ENCODE measurements around the gene COPG2. TPM values are rescaled to one million over a fixed set of nuclear protein-coding genes. Genes with fewer than 3 reads are reported as not detected.
"Not testable (repeated sequence)": the region's sequence is repeated elsewhere in the genome, so short reads cannot be mapped to it uniquely, and the experiment has no call there.

The COPG2 gene
- total RNA-seq, 4 donors from 2014 or later: 12.5 to 15.0 (median 14.0) TPM

GRCh38 chr7:130515315-130516040, 153.1 kb downstream of the COPG2 start:
- Histone ChIP-seq H3K4me1 (no peaks in the 10 kb centered on the region), H3K4me3 (no peak overlapping the region), H3K36me3 (no peaks in the 10 kb centered on the region), H3K27ac (no peak overlapping the region), H3K9me3 (no peaks in the 10 kb centered on the region), H3K27me3 (no peaks in the 10 kb centered on the region)
- no peak for DNase-seq
- TF ChIP-seq POLR2A (IDR thresholded peaks at IDR 0.05) (no peak), CTCF (IDR thresholded peaks at IDR 0.05 in 4 of 5, conservative IDR thresholded peaks at IDR 0.05 in 1 of 5) (no peak)
- ATAC-seq: no peak
- in situ Hi-C loops (cut with MboI; ENCODE audit: low sequenced_read_pairs in 4 of 4): no loop called here
- intact Hi-C loops (cut with DNase I; ENCODE audit: low total_unique reads): no loop called here

- DNase-seq (no peak), ATAC-seq (no peak)
- H3K27me3 ChIP-seq: no peaks in the 10 kb centered on the region
- no peak overlapping the region for H3K4me3 ChIP-seq
- H3K4me1 ChIP-seq: no peaks in the 10 kb centered on the region
- H3K27ac ChIP-seq: no peak overlapping the region
- in situ Hi-C loops (cut with MboI; ENCODE audit: low sequenced_read_pairs in 4 of 4): no loop called here
- intact Hi-C loops (cut with DNase I; ENCODE audit: low total_unique reads): no loop called here
- no peaks in the 10 kb centered on the region for H3K36me3 ChIP-seq
- TF ChIP-seq POLR2A (IDR thresholded peaks at IDR 0.05): no peak
- TF ChIP-seq CTCF (IDR thresholded peaks at IDR 0.05 in 4 of 5, conservative IDR thresholded peaks at IDR 0.05 in 1 of 5): no peak
- H3K9me3 ChIP-seq: no peaks in the 10 kb centered on the region
Measured at GRCh38 chr7:130513447-130513846, 155.1 kb downstream of the COPG2 start.

- H3K36me3 ChIP-seq: peaks cover 0 to 13% of the 10 kb centered on the region in 2 donors
- ATAC-seq; intact Hi-C loops (cut with DNase I; ENCODE audit: low total_unique reads): not testable (repeated sequence)
Measured at GRCh38 chr7:130512038-130512437, 156.5 kb downstream of the COPG2 start.

GRCh38 chr7:130506358-130506757, 162.2 kb downstream of the COPG2 start:
- Histone ChIP-seq H3K36me3 (peaks cover 0 to 25% of the 10 kb centered on the region in 2 donors), H3K4me3 (no peak overlapping the region), H3K27me3 (no peaks in the 10 kb centered on the region), H3K4me1 (no peaks in the 10 kb centered on the region), H3K9me3 (no peaks in the 10 kb centered on the region), H3K27ac (no peak overlapping the region)
- no peak for ATAC-seq
- no peak for TF ChIP-seq POLR2A (IDR thresholded peaks at IDR 0.05)
- in situ Hi-C loops (cut with MboI; ENCODE audit: low sequenced_read_pairs in 4 of 4): no loop called here
- DNase-seq: no peak
- intact Hi-C loops (cut with DNase I; ENCODE audit: low total_unique reads): no loop called here

More at GRCh38 chr7:130512038-130512437, 156.5 kb downstream of the COPG2 start:
- H3K4me3 ChIP-seq; H3K27ac ChIP-seq; DNase-seq; H3K4me1 ChIP-seq; in situ Hi-C loops (cut with MboI; ENCODE audit: low sequenced_read_pairs in 4 of 4); H3K9me3 ChIP-seq; H3K27me3 ChIP-seq: not testable (repeated sequence)

- H3K36me3 ChIP-seq: peaks cover 0 to 25% of the 10 kb centered on the region in 2 donors
- no peak overlapping the region for H3K27ac ChIP-seq
- no peaks in the 10 kb centered on the region for H3K27me3 ChIP-seq
- no peaks in the 10 kb centered on the region for H3K4me1 ChIP-seq
- ATAC-seq (no peak), DNase-seq (no peak)
- TF ChIP-seq CTCF (IDR thresholded peaks at IDR 0.05 in 4 of 5, conservative IDR thresholded peaks at IDR 0.05 in 1 of 5) (no peak), POLR2A (IDR thresholded peaks at IDR 0.05) (no peak)
- in situ Hi-C loops (cut with MboI; ENCODE audit: low sequenced_read_pairs in 4 of 4) (no loop called here), intact Hi-C loops (cut with DNase I; ENCODE audit: low total_unique reads) (no loop called here)
- no peaks in the 10 kb centered on the region for H3K9me3 ChIP-seq
- no peak overlapping the region for H3K4me3 ChIP-seq
Measured at GRCh38 chr7:130505753-130506152, 162.8 kb downstream of the COPG2 start.
